ENCODE measurements around the gene TGOLN2.
"Not testable (repeated sequence)": the region's sequence is repeated elsewhere in the genome, so short reads cannot be mapped to it uniquely, and the experiment has no call there.

Gene TGOLN2

GRCh38 chr2:85340034-85340892 lies 12.5 kb upstream of the TGOLN2 start:
- DNase-seq (ENCODE audit: low read depth in 2 of 3, low spot score in 2 of 3) = no peak

- no peak for DNase-seq (ENCODE audit: low read depth in 2 of 3, low spot score in 2 of 3)
Measured at GRCh38 chr2:85334928-85335327, 7.1 kb upstream of the TGOLN2 start.

GRCh38 chr2:85333877-85334276 lies 6.1 kb upstream of the TGOLN2 start:
- DNase-seq (ENCODE audit: low read depth in 2 of 3, low spot score in 2 of 3) = not testable (repeated sequence)

- DNase-seq (ENCODE audit: low read depth in 2 of 3, low spot score in 2 of 3) = no peak
Measured at GRCh38 chr2:85330839-85331636, 3.2 kb upstream of the TGOLN2 start.

- not testable (repeated sequence) for DNase-seq (ENCODE audit: low read depth in 2 of 3, low spot score in 2 of 3)
Measured at GRCh38 chr2:85329701-85330100, 1.9 kb upstream of the TGOLN2 start.

- DNase-seq (ENCODE audit: low read depth in 2 of 3, low spot score in 2 of 3) = no peak
Measured at GRCh38 chr2:85329181-85329651, 1.4 kb upstream of the TGOLN2 start.

GRCh38 chr2:85327160-85327821 lies 498 bp downstream of the TGOLN2 start:
- DNase-seq (ENCODE audit: low read depth in 2 of 3, low spot score in 2 of 3) = peak in 2 of 3 experiments; percentile 25 to 38

GRCh38 chr2:85326406-85327159 lies 1.2 kb downstream of the TGOLN2 start:
- DNase-seq (ENCODE audit: low read depth in 2 of 3, low spot score in 2 of 3) = peak in 2 of 3 experiments; percentile 15 to 22

- no peak for DNase-seq (ENCODE audit: low read depth in 2 of 3, low spot score in 2 of 3)
Measured at GRCh38 chr2:85325466-85325811, 2.4 kb downstream of the TGOLN2 start.

GRCh38 chr2:85324639-85325465 lies 2.9 kb downstream of the TGOLN2 start:
- DNase-seq (ENCODE audit: low read depth in 2 of 3, low spot score in 2 of 3) = no peak

GRCh38 chr2:85323988-85324367 lies 3.8 kb downstream of the TGOLN2 start:
- DNase-seq (ENCODE audit: low read depth in 2 of 3, low spot score in 2 of 3) = not testable (repeated sequence)

- DNase-seq (ENCODE audit: low read depth in 2 of 3, low spot score in 2 of 3) = no peak
Measured at GRCh38 chr2:85323351-85323987, 4.3 kb downstream of the TGOLN2 start.

- no peak for DNase-seq (ENCODE audit: low read depth in 2 of 3, low spot score in 2 of 3)
Measured at GRCh38 chr2:85319796-85320195, 8.0 kb downstream of the TGOLN2 start.

- no peak for DNase-seq (ENCODE audit: low read depth in 2 of 3, low spot score in 2 of 3)
Measured at GRCh38 chr2:85318222-85319074, 9.3 kb downstream of the TGOLN2 start.

- DNase-seq (ENCODE audit: low read depth in 2 of 3, low spot score in 2 of 3) = not testable (repeated sequence)
Measured at GRCh38 chr2:85315921-85316320, 11.9 kb downstream of the TGOLN2 start.

- no peak for DNase-seq (ENCODE audit: low read depth in 2 of 3, low spot score in 2 of 3)
Measured at GRCh38 chr2:85314884-85315242, 12.9 kb downstream of the TGOLN2 start.

GRCh38 chr2:85312404-85312803 lies 15.4 kb downstream of the TGOLN2 start:
- DNase-seq (ENCODE audit: low read depth in 2 of 3, low spot score in 2 of 3) = no peak

GRCh38 chr2:85310330-85310729 lies 17.5 kb downstream of the TGOLN2 start:
- no peak for DNase-seq (ENCODE audit: low read depth in 2 of 3, low spot score in 2 of 3)
